Activated naive CD4-positive, alpha-beta T cell treated with anti-CD3 and anti-CD28 coated beads for 36 hours (primary cell): Measurements from ENCODE around the gene BAG1. TPM values are rescaled to one million over a fixed set of nuclear protein-coding genes. Genes with fewer than 3 reads are reported as not detected.

ENCODE experiments used
- CTCF ChIA-PET: fragments of 350-600 bp; sonication (Branson Sonifier 250); formaldehyde crosslinking; loops from one replicate; lab custom pipeline; 2021; ENCODE audit warnings: antibody characterized with exemption; lab: Charles Lee
- DNase-seq: peaks from one replicate; pipeline ENCODE4 v3.0.0-alpha.2; 2020
- H3K27ac Mint-ChIP-seq: one replicate; pipeline ENCODE4 v1.8.0; 2021; ENCODE audit warnings: mild to moderate bottlenecking, mixed read lengths
- H3K27me3 Mint-ChIP-seq: one replicate; pipeline ENCODE4 v1.8.0; 2021; ENCODE audit warnings: low read depth, mixed read lengths
- H3K36me3 Mint-ChIP-seq: one replicate; pipeline ENCODE4 v1.8.0; 2021; ENCODE audit warnings: low read depth, mixed read lengths
- H3K4me1 Mint-ChIP-seq: one replicate; pipeline ENCODE4 v1.8.0; 2021; ENCODE audit warnings: low read depth, mixed read lengths
- H3K4me3 Mint-ChIP-seq: one replicate; pipeline ENCODE4 v1.8.0; 2021; ENCODE audit warnings: mild to moderate bottlenecking, moderate library complexity, mixed read lengths
- H3K9me3 Mint-ChIP-seq: one replicate; pipeline ENCODE4 v1.8.0; 2021; ENCODE audit warnings: mixed read lengths
- intact Hi-C: fragments of 100-400 bp; cut with micrococcal nuclease; formaldehyde crosslinking; loops from one replicate; pipeline ENCODE4 v1.15.1; 2023
- total RNA-seq, 2 experiments: library from RNA; stranded (reverse); gene quantifications; one replicate each; pipeline ENCODE4 v1.2.3, GENCODE V29; 2021

The BAG1 gene
- total RNA-seq, 2 experiments from 2014 or later, result 38.1 to 40.5 TPM

DNA sequence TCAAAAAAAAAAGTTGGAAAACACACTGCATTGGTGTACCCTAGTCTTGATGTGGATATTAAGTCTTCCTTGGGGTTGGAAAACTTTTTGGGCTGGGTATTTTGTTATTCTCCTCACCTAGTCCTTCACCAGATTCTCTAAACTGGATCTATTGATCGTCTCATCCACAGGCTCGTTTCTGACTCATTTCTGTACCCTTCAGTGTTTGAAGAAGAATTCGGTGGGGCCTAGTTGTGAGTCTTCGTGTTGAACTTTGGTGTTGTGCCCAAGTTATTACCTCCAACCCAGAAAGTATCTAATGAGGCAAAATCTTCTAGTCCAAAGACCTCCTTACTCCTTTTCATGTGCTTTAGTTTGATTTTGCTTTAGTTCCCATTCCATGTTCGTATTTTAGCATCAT, 27.4 kb upstream of the BAG1 start:
- Mint-ChIP-seq H3K36me3 (peaks cover 39% of the 10 kb centered on the region), H3K4me3 (peak overlapping the region; percentile 87), H3K27me3 (no peaks in the 10 kb centered on the region), H3K4me1 (peaks cover 67% of the 10 kb centered on the region), H3K27ac (peak overlapping the region; percentile 99), H3K9me3 (no peaks in the 10 kb centered on the region)
- no peak for DNase-seq
- CTCF ChIA-PET, result interaction anchor here (1.3 kb wide), 1 partner anchor 11 kb away, joined by 5 read pairs; no protein-coding TSS in a partner anchor
- intact Hi-C loops, result loop anchor here (2.0 kb wide), 2 partner anchors 133 to 887 kb away; partner anchors contain the start of gene UBAP1

DNA sequence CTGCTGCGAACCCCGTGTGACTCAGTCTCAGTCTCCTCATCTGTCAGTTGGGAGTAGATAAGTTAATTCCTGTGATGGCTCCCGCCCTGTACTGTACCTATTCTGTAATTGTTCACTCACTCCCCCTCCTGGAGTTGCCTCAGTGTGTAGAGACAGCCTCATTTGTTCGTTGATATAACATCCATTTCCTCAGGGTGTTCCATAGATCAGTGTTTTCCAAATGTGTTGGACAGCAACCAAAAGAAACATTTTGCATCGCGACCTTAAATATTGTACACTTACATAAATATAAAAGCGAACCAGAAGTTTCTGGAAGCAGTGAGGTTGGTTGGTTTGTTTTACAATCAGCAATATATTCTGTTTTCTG, 26.5 kb upstream of the BAG1 start:
- Mint-ChIP-seq H3K36me3 (peaks cover 32% of the 10 kb centered on the region), H3K27me3 (no peaks in the 10 kb centered on the region), H3K27ac (peak overlapping the region; percentile 99), H3K4me3 (peak overlapping the region; percentile 87), H3K4me1 (peaks cover 59% of the 10 kb centered on the region), H3K9me3 (no peaks in the 10 kb centered on the region)
- no peak for DNase-seq
- CTCF ChIA-PET, result interaction anchor here (1.6 kb wide), 1 partner anchor 84 kb away, joined by 6 read pairs; no protein-coding TSS in a partner anchor
- intact Hi-C loops, result loop anchor here (2.0 kb wide), 2 partner anchors 132 to 888 kb away; partner anchors contain the start of gene UBAP1

DNA sequence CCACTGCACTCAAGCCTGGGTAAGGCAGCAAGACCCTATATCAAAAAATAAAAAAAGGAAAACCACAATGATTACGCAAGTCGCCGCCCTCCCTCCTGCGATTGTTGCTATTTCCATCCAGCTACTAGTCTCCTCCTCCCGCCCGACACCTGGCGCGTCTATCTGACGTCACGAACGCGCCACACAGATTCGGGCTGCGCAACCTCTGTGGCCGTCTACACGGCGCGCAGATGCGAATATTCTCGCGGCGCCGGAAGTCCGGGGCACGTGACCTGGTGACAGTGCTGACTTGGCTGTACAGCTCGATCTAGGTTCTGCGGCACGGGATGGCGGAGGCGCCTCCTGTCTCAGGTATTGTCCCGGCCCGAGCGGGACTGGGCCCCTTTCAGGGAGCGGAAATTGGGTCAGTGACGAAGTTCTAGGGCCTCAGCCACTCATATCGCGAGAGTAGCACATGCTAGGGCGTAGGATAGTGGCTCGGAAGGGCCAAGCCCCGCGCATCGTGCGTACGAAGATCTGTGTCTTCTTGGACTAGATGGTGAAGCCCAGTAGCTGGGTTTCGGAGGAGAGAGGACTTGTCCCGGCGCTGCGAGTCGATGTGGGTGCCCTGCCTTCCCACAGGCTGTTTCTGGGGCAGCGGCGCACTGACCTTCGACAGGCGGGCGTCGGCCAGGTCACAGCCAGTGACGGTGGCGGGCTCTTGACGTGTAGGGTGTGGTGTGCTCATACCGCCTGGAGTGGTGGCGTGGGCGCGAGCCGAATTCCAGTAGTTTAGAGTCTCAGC, 25.9 kb upstream of the BAG1 start, which contains the start of gene NFX1:
Gene NFX1, plus strand, starts transcription at position 270 of the 784 bp plus-strand sequence. Its CDS starts 57 bp downstream, at position 327.
- peaks cover 28% of the 10 kb centered on the region for H3K36me3 Mint-ChIP-seq
- H3K9me3 Mint-ChIP-seq, result no peaks in the 10 kb centered on the region
- H3K4me3 Mint-ChIP-seq, result peak within 1 kb of the TSS; percentile 87
- CTCF ChIA-PET, result interaction anchor here (0.7 to 1.6 kb wide), 6 partner anchors 20 to 85 kb away, joined by 3 to 6 read pairs (median 4); no protein-coding TSS in a partner anchor
- no peaks in the 10 kb centered on the region for H3K27me3 Mint-ChIP-seq
- peak; percentile 99 for DNase-seq
- peak within 1 kb of the TSS; percentile 99 for H3K27ac Mint-ChIP-seq
- intact Hi-C loops, result loop anchor here (1.0 to 2.0 kb wide), 14 partner anchors 16 to 888 kb away; partner anchors contain the start of genes APTX, B4GALT1, BAG1 and DNAJA1
- peaks cover 55% of the 10 kb centered on the region for H3K4me1 Mint-ChIP-seq

DNA sequence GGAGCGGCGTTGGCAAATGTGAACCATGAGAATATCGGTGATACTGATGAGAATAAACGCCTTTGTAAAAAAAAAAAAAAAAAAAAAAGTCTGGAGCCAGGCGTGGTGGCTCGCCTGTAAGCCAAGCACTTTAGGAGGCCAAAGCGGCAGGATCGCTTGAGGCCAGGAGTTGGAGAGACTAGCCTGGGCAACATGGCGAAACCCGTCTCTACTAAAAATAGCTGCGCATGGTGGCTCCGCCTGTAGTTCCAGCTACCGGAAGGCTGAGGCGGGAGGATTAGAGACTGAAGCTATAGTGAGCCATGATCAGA, 25.4 kb upstream of the BAG1 start:
- H3K36me3 Mint-ChIP-seq, result peaks cover 26% of the 10 kb centered on the region
- H3K4me3 Mint-ChIP-seq, result peak overlapping the region; percentile 87

DNA sequence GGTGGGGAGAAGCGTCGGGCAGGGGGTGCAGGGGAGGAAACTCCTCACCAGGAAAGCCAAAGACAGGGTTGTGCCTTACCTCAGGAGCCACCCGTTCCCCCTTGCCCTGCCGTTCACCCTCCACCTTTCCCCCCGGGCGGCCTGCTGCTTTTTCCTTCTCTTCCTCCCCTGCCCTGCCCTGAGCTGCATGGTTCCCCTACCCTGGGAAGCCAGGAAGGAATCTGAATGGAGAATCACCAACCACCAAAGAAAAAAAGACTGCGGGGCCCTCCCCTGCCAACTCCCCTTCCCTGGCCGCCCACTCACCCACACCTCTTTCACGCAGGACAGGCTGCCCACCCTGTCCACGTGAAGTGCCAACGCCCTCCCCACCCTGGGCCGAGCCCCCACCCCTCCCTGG, 25.0 kb upstream of the BAG1 start:
- H3K36me3 Mint-ChIP-seq, result peaks cover 22% of the 10 kb centered on the region
- peak overlapping the region; percentile 87 for H3K4me3 Mint-ChIP-seq
- CTCF ChIA-PET, result interaction anchor here (0.7 to 1.6 kb wide), 6 partner anchors 21 to 86 kb away, joined by 3 to 6 read pairs (median 4); no protein-coding TSS in a partner anchor
- H3K4me1 Mint-ChIP-seq, result peaks cover 46% of the 10 kb centered on the region
- peak; percentile 45 for DNase-seq
- H3K27ac Mint-ChIP-seq, result peak overlapping the region; percentile 99
- H3K27me3 Mint-ChIP-seq, result no peaks in the 10 kb centered on the region
- H3K9me3 Mint-ChIP-seq, result no peaks in the 10 kb centered on the region
- intact Hi-C loops, result loop anchor here (5.0 kb wide), 1 partner anchor 433 kb away; no protein-coding TSS in a partner anchor

More for the DNA sequence above, 25.4 kb upstream of the BAG1 start:
- intact Hi-C loops, result loop anchor here (1.0 to 5.0 kb wide), 15 partner anchors 16 to 889 kb away; partner anchors contain the start of genes APTX, B4GALT1, BAG1 and DNAJA1
- CTCF ChIA-PET, result interaction anchor here (0.7 to 1.6 kb wide), 6 partner anchors 20 to 85 kb away, joined by 3 to 6 read pairs (median 4); no protein-coding TSS in a partner anchor
- Mint-ChIP-seq H3K4me1 (peaks cover 50% of the 10 kb centered on the region), H3K27me3 (no peaks in the 10 kb centered on the region), H3K27ac (peak overlapping the region; percentile 99), H3K9me3 (no peaks in the 10 kb centered on the region)
- DNase-seq, result no peak

DNA sequence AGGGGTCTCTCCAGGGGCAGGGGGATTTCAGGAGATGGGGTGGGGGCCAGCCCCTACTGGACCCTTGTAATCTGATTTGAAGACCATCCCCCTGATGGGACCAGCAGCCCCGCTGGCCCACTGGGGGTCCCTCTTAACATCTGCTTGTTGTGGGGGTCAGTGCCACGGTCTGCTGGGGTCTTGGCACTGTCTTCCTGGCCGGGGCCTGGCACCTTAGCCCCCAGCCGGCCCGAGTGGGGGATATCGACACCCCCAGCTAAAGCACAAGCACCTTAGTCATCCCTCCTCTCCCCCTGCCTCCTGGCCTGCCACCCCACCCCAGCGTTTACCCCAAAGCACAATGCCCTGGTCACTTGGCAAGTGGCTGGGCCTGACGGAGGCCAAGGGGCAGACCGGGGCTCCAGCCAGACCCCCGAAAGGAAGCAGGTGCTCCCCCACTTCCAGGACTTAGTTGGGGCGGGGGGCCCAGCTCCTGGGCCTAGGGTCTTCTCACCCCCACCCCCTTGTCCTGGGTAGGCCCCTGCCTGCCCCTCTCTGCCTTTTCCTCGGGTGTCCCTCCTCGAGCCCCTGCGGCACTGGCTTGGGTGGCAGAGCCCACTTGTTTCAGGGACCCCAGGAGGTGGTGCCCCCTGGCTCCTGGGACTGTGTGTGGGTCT, 24.4 kb upstream of the BAG1 start:
- Mint-ChIP-seq H3K27ac (peak overlapping the region; percentile 99), H3K4me3 (no peak overlapping the region), H3K27me3 (no peaks in the 10 kb centered on the region), H3K9me3 (no peaks in the 10 kb centered on the region), H3K36me3 (peaks cover 19% of the 10 kb centered on the region), H3K4me1 (peaks cover 41% of the 10 kb centered on the region)
- intact Hi-C loops, result loop anchor here (5.0 kb wide), 1 partner anchor 433 kb away; no protein-coding TSS in a partner anchor
- CTCF ChIA-PET, result interaction anchor here (1.4 kb wide), 1 partner anchor 158 kb away, joined by 3 read pairs; the partner anchor contains the start of gene AQP3
- peak; percentile 13 for DNase-seq

DNA sequence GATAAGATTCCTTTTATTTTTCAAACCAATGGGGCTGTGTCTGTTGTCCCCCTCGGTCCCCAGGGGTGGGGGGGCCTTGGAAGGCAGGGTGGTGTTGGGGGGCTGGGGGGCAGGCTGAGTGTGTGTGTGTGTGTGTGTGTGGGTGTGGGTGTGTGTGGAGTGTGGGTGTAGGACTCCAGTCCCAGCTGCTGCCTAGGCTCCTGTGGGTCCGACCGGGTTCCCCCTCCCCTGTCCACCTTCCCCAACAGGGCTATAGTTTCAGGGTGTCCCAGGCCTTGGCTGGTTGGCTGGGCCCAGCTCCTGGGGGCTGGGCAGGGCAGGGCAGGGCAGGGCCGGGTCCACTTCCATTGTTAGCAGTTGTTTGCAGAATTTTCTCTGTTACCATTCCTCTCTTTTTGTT, 23.7 kb upstream of the BAG1 start:
- intact Hi-C loops, result loop anchor here (5.0 kb wide), 1 partner anchor 434 kb away; no protein-coding TSS in a partner anchor
- no peak overlapping the region for H3K4me3 Mint-ChIP-seq
- peaks cover 35% of the 10 kb centered on the region for H3K4me1 Mint-ChIP-seq

DNA sequence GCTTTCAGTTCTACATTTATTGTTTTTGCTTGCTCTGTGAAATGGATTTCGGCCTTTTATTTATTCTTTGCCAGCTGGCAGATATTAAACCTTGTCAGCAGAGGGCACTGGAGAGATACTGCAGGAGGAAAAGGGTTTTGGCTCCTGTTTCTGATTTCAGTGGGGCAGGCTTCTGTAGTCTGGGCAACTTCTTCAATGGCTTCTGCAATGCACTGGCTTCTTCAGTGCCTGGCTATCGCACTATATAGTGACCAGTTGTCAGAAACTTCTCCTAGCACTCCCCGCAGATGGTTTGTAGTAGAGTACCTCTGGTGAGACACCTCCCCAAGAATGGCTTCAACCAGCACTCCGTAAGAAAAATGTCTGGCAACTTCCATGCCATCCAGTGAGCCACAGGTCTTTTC, 22.6 kb upstream of the BAG1 start:
- Mint-ChIP-seq H3K4me3 (no peak overlapping the region), H3K9me3 (no peaks in the 10 kb centered on the region)
- CTCF ChIA-PET, result interaction anchor here (0.6 to 2.8 kb wide), 22 partner anchors 9 to 364 kb away, joined by 3 to 15 read pairs (median 4); no protein-coding TSS in a partner anchor

More for the DNA sequence above, 23.7 kb upstream of the BAG1 start:
- CTCF ChIA-PET, result interaction anchor here (0.6 to 2.8 kb wide), 10 partner anchors 9 to 165 kb away, joined by 3 to 15 read pairs (median 5); partner anchors contain the start of gene AQP3
- H3K27me3 Mint-ChIP-seq, result no peaks in the 10 kb centered on the region
- peak overlapping the region; percentile 78 for H3K27ac Mint-ChIP-seq
- H3K36me3 Mint-ChIP-seq, result peaks cover 16% of the 10 kb centered on the region
- DNase-seq, result no peak
- no peaks in the 10 kb centered on the region for H3K9me3 Mint-ChIP-seq

DNA sequence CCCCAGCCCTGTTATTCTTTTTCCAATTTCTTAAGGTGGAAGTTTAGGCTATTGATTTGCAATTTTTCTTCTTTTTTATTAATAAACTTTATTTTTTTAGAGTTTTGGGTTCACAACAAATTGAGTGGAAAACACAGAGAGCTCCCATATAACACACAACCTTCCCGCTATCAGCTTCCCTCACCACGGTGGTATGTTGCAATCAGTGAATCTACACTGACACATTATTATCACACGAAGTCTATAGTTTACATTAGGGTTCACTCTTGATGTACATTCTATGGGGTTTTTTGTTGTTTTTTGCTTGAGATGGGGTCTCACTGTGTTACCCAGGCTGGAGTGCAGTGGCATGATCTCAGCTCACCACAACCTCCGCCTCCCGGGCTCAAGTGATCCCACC, 21.0 kb upstream of the BAG1 start:
- H3K36me3 Mint-ChIP-seq, result peaks cover 3% of the 10 kb centered on the region

More for the DNA sequence above, 22.6 kb upstream of the BAG1 start:
- Mint-ChIP-seq H3K27ac (peak overlapping the region; percentile 46), H3K27me3 (no peaks in the 10 kb centered on the region), H3K36me3 (peaks cover 9% of the 10 kb centered on the region), H3K4me1 (peaks cover 23% of the 10 kb centered on the region)
- intact Hi-C loops, result loop anchor here (1.0 to 5.0 kb wide), 6 partner anchors 54 to 435 kb away; partner anchors contain the start of gene AQP3
- peak; percentile 72 for DNase-seq

DNA sequence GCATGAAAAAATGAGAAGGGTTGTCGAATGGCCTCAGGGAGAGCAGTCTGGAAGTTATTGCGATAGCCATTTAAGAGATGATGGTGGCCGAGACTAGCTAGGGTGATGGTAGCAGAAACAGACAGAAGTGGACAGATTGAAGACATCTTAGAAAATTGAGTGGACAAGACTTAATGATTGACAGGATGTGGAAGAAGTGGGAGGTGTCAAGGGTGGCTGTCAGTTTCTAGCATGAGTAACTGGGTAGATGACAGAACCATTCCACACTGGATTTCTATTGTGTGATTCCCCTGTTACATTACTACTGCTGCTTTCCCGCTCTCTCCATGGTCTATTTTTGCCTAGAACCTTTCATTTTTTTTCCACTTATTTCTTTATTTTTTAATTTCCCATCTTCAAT, 13.0 kb upstream of the BAG1 start:
- Mint-ChIP-seq H3K36me3 (peaks cover 28% of the 10 kb centered on the region), H3K9me3 (no peaks in the 10 kb centered on the region), H3K4me1 (peaks cover 7% of the 10 kb centered on the region), H3K27ac (peak overlapping the region; percentile 13), H3K4me3 (no peak overlapping the region), H3K27me3 (no peaks in the 10 kb centered on the region)
- intact Hi-C loops, result no loop called here
- DNase-seq, result no peak
- CTCF ChIA-PET, result interaction anchor here (0.8 kb wide), 1 partner anchor 10 kb away, joined by 4 read pairs; no protein-coding TSS in a partner anchor

More for the DNA sequence above, 21.0 kb upstream of the BAG1 start:
- H3K4me3 Mint-ChIP-seq, result no peak overlapping the region
- no peak for DNase-seq
- no peak overlapping the region for H3K27ac Mint-ChIP-seq
- H3K4me1 Mint-ChIP-seq, result peaks cover 12% of the 10 kb centered on the region
- no peaks in the 10 kb centered on the region for H3K27me3 Mint-ChIP-seq
- CTCF ChIA-PET, result interaction anchor here (0.6 to 2.8 kb wide), 5 partner anchors 32 to 227 kb away, joined by 3 to 15 read pairs (median 3); no protein-coding TSS in a partner anchor
- intact Hi-C loops, result loop anchor here (5.0 kb wide), 1 partner anchor 437 kb away; no protein-coding TSS in a partner anchor
- H3K9me3 Mint-ChIP-seq, result no peaks in the 10 kb centered on the region

DNA sequence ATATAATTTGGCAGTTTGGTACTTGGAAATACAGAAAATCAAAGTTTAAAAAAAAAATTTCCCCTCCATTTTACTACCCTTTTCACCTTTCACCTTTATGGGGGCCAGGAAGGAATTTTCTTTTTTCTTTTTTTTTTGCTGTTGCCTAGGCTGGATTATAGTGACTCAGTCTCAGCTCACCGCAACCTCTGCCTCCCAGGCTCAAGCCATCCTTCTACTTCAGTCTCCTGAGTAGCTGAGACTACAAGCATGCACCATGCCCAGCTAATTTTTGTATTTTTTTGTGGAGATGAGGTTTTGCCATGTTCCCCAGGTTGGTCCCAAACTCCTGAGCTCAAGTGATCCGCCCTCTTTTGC, 9.4 kb upstream of the BAG1 start:
- intact Hi-C loops, result no loop called here
- Mint-ChIP-seq H3K36me3 (peaks cover 37% of the 10 kb centered on the region), H3K4me1 (peaks cover 8% of the 10 kb centered on the region)

More for the DNA sequence above, 9.4 kb upstream of the BAG1 start:
- CTCF ChIA-PET, result interaction anchor here (0.7 to 1.1 kb wide), 3 partner anchors 9 to 73 kb away, joined by 3 to 5 read pairs (median 4); no protein-coding TSS in a partner anchor
- Mint-ChIP-seq H3K9me3 (no peaks in the 10 kb centered on the region), H3K27ac (no peak overlapping the region), H3K4me3 (no peak overlapping the region), H3K27me3 (no peaks in the 10 kb centered on the region)
- DNase-seq, result no peak
